ENCODE results near the gene GFOD1. TPM values are rescaled to one million over a fixed set of nuclear protein-coding genes. Genes with fewer than 3 reads are reported as not detected.

GFOD1 gene
- polyA plus RNA-seq, 2 of the 4 experiments (the other 2 are of a cell fraction), result 2.7 to 3.5 TPM

DNA sequence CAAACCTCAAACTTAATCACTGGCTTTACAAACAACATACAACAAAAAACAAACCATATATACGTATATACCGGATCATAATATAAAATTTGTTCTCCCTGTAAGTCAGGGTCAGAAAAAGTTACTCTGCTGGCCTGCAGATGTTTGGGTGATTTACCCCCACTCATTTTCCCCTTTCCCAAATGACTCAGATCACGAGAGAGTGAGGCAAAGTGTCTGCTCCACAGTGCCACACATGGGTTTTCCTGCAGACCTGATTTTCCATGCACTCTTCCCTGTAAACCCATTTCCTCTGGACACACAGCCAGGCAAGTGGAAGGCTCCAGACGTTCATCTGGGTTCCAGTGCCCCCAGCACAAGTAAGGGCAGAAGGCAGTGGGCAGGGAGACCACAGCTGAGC is 23.5 kb downstream of the GFOD1 start (continued):
- TF ChIP-seq PBX3 (IDR thresholded peaks at IDR 0.05) (no peak), MAFK (IDR thresholded peaks at IDR 0.05; ENCODE audit: partially characterized antibody) (no peak), NFE2L2 (conservative IDR thresholded peaks at IDR 0.05; ENCODE audit: low read length) (no peak), ELK1 (IDR thresholded peaks at IDR 0.05; ENCODE audit: low read depth, low read length) (no peak), GATA3 (IDR thresholded peaks at IDR 0.05; ENCODE audit: borderline replicate concordance) (no peak), FOSL2 (IDR thresholded peaks at IDR 0.05) (no peak), FOSL2 (CRISPR knock-in tag; IDR thresholded peaks at IDR 0.05) (no peak), CBX8 (IDR thresholded peaks at IDR 0.05) (no peak), EHF (CRISPR knock-in tag; IDR thresholded peaks at IDR 0.05) (no peak)
- TF ChIP-seq, protein P1, sequence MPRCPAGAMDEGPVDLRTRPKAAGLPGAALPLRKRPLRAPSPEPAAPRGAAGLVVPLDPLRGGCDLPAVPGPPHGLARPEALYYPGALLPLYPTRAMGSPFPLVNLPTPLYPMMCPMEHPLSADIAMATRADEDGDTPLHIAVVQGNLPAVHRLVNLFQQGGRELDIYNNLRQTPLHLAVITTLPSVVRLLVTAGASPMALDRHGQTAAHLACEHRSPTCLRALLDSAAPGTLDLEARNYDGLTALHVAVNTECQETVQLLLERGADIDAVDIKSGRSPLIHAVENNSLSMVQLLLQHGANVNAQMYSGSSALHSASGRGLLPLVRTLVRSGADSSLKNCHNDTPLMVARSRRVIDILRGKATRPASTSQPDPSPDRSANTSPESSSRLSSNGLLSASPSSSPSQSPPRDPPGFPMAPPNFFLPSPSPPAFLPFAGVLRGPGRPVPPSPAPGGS (IDR thresholded peaks at IDR 0.05), result no peak

- Histone ChIP-seq H3K4me1 (peaks cover 12% of the 10 kb centered on the region), H3K9me3 (no peaks in the 10 kb centered on the region), H3K4me2 (no peak overlapping the region), H3K4me3 (no peak overlapping the region), H3K27ac (no peak overlapping the region)
- POLR2A ChIA-PET, result no interaction called here
- WGBS (ENCODE audit: missing lambda C conversion rate), result 79% methylated on average over 8 of the region's 8 CpGs
- TF ChIP-seq GATA3 (IDR thresholded peaks at IDR 0.05; ENCODE audit: borderline replicate concordance) (no peak), RARB (CRISPR knock-in tag; IDR thresholded peaks at IDR 0.05) (no peak), HDAC2 (IDR thresholded peaks at IDR 0.05) (no peak), JUN (IDR thresholded peaks at IDR 0.05) (no peak), KDM1A (IDR thresholded peaks at IDR 0.05; ENCODE audit: low read depth) (no peak), PHF8 (IDR thresholded peaks at IDR 0.05; ENCODE audit: borderline replicate concordance, low read depth) (no peak), MYC (IDR thresholded peaks at IDR 0.05; ENCODE audit: borderline replicate concordance, low read length) (no peak), MAFK (IDR thresholded peaks at IDR 0.05; ENCODE audit: partially characterized antibody) (no peak), ZC3H11A (IDR thresholded peaks at IDR 0.05) (no peak), ZNF302 (CRISPR knock-in tag; IDR thresholded peaks at IDR 0.05) (no peak), REST (IDR thresholded peaks at IDR 0.05) (no peak), HOXA7 (CRISPR knock-in tag; IDR thresholded peaks at IDR 0.05) (no peak), ELK1 (IDR thresholded peaks at IDR 0.05; ENCODE audit: low read depth, low read length) (no peak), POLR2A (IDR thresholded peaks at IDR 0.05; ENCODE audit: low read length) (no peak), JUNB (IDR thresholded peaks at IDR 0.05) (no peak), ZFP36 (IDR thresholded peaks at IDR 0.05; ENCODE audit: borderline replicate concordance, partially characterized antibody) (no peak), MAX (IDR thresholded peaks at IDR 0.05) (no peak)
- no peak for FAIRE-seq
- no peak for ATAC-seq
- CTCF ChIA-PET, result no interaction called here
- no peak for DNase-seq (ENCODE audit: low read depth in 1 of 2, low spot score in 1 of 2)
Observed at GRCh38 chr6:13463328-13463717, 24.1 kb downstream of the GFOD1 start.

Data from A549 (cell line).